ENCODE data around the gene HIBCH.
A peak's percentile ranks its signal among the peaks of the same experiment; 100 is the strongest.
"Not testable (repeated sequence)": the region's sequence is repeated elsewhere in the genome, so short reads cannot be mapped to it uniquely, and the experiment has no call there.

Gene HIBCH

GRCh38 chr2:190319555-190320498 lies at the start of gene HIBCH:
Gene HIBCH (minus strand): TSS chr2:190319826. CDS start chr2:190319750, 76 bp downstream.
- peak; percentile 74 to 81 for DNase-seq (ENCODE audit: low read depth in 1 of 2, low spot score in 1 of 2)

- DNase-seq (ENCODE audit: low read depth in 1 of 2, low spot score in 1 of 2) = no peak
Measured at GRCh38 chr2:190367091-190367490, 47.5 kb upstream of the HIBCH start.

- DNase-seq (ENCODE audit: low read depth in 1 of 2, low spot score in 1 of 2) = no peak
Measured at GRCh38 chr2:190366248-190366753, 46.7 kb upstream of the HIBCH start.

GRCh38 chr2:190365499-190366204 lies 46.0 kb upstream of the HIBCH start:
- no peak for DNase-seq (ENCODE audit: low read depth in 1 of 2, low spot score in 1 of 2)

GRCh38 chr2:190362894-190363293 lies 43.3 kb upstream of the HIBCH start:
- no peak for DNase-seq (ENCODE audit: low read depth in 1 of 2, low spot score in 1 of 2)

- DNase-seq (ENCODE audit: low read depth in 1 of 2, low spot score in 1 of 2) = no peak
Measured at GRCh38 chr2:190361572-190361971, 41.9 kb upstream of the HIBCH start.

- DNase-seq (ENCODE audit: low read depth in 1 of 2, low spot score in 1 of 2) = no peak
Measured at GRCh38 chr2:190360965-190361364, 41.3 kb upstream of the HIBCH start.

- no peak for DNase-seq (ENCODE audit: low read depth in 1 of 2, low spot score in 1 of 2)
Measured at GRCh38 chr2:190360561-190360960, 40.9 kb upstream of the HIBCH start.

GRCh38 chr2:190358655-190359448 lies 39.2 kb upstream of the HIBCH start:
- DNase-seq (ENCODE audit: low read depth in 1 of 2, low spot score in 1 of 2) = not testable (repeated sequence)

- DNase-seq (ENCODE audit: low read depth in 1 of 2, low spot score in 1 of 2) = no peak
Measured at GRCh38 chr2:190357600-190357999, 38.0 kb upstream of the HIBCH start.

GRCh38 chr2:190355968-190356644 lies 36.5 kb upstream of the HIBCH start:
- no peak for DNase-seq (ENCODE audit: low read depth in 1 of 2, low spot score in 1 of 2)

- no peak for DNase-seq (ENCODE audit: low read depth in 1 of 2, low spot score in 1 of 2)
Measured at GRCh38 chr2:190354003-190354690, 34.5 kb upstream of the HIBCH start.

GRCh38 chr2:190353537-190353899 lies 33.9 kb upstream of the HIBCH start:
- DNase-seq (ENCODE audit: low read depth in 1 of 2, low spot score in 1 of 2) = no peak

GRCh38 chr2:190352668-190353536 lies 33.3 kb upstream of the HIBCH start:
- no peak for DNase-seq (ENCODE audit: low read depth in 1 of 2, low spot score in 1 of 2)

GRCh38 chr2:190351955-190352354 lies 32.3 kb upstream of the HIBCH start:
- DNase-seq (ENCODE audit: low read depth in 1 of 2, low spot score in 1 of 2) = no peak

GRCh38 chr2:190350371-190350770 lies 30.7 kb upstream of the HIBCH start:
- no peak for DNase-seq (ENCODE audit: low read depth in 1 of 2, low spot score in 1 of 2)

GRCh38 chr2:190344276-190344827 lies 24.7 kb upstream of the HIBCH start:
- no peak for DNase-seq (ENCODE audit: low read depth in 1 of 2, low spot score in 1 of 2)

- peak in 1 of 2 donors; percentile 26 for DNase-seq (ENCODE audit: low read depth in 1 of 2, low spot score in 1 of 2)
Measured at GRCh38 chr2:190343536-190344275, 24.1 kb upstream of the HIBCH start, which contains the start of gene INPP1. Gene INPP1 (plus strand): TSS chr2:190343589. CDS start chr2:190360103, 16,514 bp downstream.
